Measurements from ENCODE around the gene S100B. TPM values are rescaled to one million over a fixed set of nuclear protein-coding genes. Genes with fewer than 3 reads are reported as not detected.
"Not testable (repeated sequence)": the region's sequence is repeated elsewhere in the genome, so short reads cannot be mapped to it uniquely, and the experiment has no call there.

S100B gene
- total RNA-seq, 1 experiment from 2014 or later = 359 TPM

DNA sequence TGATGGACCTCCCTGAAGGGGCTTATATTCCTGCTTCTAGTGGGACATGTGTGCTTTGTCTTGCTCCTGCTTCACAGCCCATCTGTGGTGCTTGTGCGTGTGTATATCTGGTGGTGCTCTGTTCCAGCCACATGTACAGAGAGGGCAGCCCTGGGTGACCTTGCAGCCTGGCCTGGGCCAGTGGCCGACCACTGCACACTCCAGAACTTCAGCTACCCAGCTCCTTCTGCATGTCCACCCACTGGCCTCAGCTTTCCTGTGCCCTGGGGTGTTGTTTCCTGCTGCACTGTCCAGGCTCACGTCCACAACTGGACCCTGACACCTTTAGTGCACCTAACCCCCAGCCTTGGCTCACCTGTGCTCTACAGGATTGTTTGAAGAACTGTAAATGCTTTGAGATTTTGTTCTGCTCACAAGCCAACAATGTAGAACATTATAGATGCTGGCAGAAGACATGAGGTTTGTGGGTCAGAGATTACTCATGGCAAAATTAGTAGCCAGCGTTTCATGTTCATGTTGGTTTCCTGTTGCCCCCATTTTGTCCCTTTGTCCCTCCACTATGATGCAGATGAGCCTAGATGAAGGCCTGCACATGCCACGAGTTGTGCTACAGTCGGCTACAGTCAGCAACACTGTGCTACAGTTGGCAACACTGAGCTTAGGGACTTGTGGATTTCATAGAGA, 5.3 kb upstream of the S100B start:
- DNase-seq (ENCODE audit: low read depth, low spot score) = no peak
- in situ Hi-C loops (cut with HindIII; ENCODE audit: low pct_unique_long_range_greater_than_20kb, low sequenced_read_pairs) = no loop called here

GRCh38 chr21:46608672-46609111, 3.8 kb upstream of the S100B start:
- no peak for DNase-seq (ENCODE audit: low read depth, low spot score)
- in situ Hi-C loops (cut with HindIII; ENCODE audit: low pct_unique_long_range_greater_than_20kb, low sequenced_read_pairs) = no loop called here

- in situ Hi-C loops (cut with HindIII; ENCODE audit: low pct_unique_long_range_greater_than_20kb, low sequenced_read_pairs) = no loop called here
- no peak for DNase-seq (ENCODE audit: low read depth, low spot score)
Observed at GRCh38 chr21:46607636-46608035, 2.8 kb upstream of the S100B start.

DNA sequence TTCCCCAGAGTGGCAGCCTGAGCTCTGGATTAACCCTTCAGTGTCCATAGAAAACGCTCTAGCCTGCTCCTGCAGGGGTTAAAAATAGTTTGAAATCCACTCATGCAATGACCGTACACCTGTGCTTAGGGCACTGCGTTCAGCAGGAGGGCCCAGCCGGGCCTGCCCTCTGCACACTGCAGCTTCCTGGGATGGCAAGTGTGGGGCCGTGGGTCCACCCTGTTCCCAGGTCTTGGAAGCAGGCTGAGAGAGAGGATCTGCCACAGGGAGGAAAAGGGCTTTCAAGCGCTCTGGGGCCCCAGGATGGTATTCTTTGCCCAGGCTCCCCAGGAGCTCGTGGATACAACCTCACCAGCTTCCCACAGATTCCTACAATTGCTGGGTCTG, 1.5 kb upstream of the S100B start:
- in situ Hi-C loops (cut with HindIII; ENCODE audit: low pct_unique_long_range_greater_than_20kb, low sequenced_read_pairs) = no loop called here
- no peak for DNase-seq (ENCODE audit: low read depth, low spot score)

DNA sequence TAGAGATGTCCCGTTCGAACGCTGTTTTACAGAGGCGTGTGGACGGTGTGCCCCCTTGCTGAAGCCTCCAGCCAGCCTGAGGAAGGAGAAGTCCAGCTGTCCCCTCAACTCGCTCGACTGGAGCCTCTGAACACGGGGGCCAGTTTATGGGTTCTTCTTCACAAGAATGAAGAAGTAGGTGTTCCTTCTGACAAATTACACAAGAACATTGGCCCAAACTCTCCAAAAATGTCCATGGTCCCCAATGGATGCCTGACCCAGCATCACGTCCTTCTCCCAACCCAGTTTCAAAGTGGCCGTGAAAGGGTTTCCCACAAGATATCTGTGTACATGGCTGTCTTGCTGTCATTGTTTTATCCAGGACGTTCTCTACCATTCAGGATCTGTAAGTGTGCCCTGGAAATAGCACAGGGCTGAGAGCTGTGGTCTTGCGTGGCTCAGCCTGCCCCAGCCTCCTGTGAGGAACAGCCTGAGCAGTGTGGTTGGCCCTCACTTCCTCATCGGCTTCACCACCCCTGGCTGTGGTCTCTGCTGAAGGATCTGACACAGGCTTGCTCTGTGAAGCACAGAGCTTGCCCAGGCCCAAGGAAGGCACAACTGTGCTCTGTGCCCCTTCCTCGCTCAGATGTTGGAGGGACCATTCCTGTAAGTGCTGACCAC, 1.0 kb upstream of the S100B start:
- DNase-seq (ENCODE audit: low read depth, low spot score) = no peak
- in situ Hi-C loops (cut with HindIII; ENCODE audit: low pct_unique_long_range_greater_than_20kb, low sequenced_read_pairs) = no loop called here

GRCh38 chr21:46604329-46604974, 430 bp downstream of the S100B start:
- in situ Hi-C loops (cut with HindIII; ENCODE audit: low pct_unique_long_range_greater_than_20kb, low sequenced_read_pairs) = no loop called here

DNA sequence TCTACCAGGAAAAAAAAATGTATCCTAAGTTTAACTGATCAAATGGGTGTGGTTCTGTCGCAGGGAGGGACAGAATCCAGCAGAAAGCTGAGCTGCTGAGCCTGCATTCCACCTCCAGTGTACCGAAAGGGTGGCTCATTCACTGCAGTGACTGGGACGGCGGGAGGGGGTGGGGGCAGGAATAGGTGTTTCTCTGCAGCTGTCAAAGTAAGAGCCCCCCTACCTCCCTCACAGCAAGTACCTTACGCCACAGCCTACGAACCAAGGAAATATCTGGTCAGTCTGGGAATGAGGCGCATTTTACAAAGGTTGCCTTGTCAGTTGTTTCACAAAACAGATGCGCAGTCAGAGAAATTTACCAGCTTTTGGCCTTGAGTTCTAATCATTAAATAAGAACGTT, 1.7 kb downstream of the S100B start:
- peak; percentile 53 for DNase-seq (ENCODE audit: low read depth, low spot score)
- in situ Hi-C loops (cut with HindIII; ENCODE audit: low pct_unique_long_range_greater_than_20kb, low sequenced_read_pairs) = no loop called here

More at GRCh38 chr21:46604329-46604974, 430 bp downstream of the S100B start:
- no peak for DNase-seq (ENCODE audit: low read depth, low spot score)

- in situ Hi-C loops (cut with HindIII; ENCODE audit: low pct_unique_long_range_greater_than_20kb, low sequenced_read_pairs) = no loop called here
- no peak for DNase-seq (ENCODE audit: low read depth, low spot score)
Observed at GRCh38 chr21:46600978-46601377, 3.9 kb downstream of the S100B start.

- DNase-seq (ENCODE audit: low read depth, low spot score) = no peak
- in situ Hi-C loops (cut with HindIII; ENCODE audit: low pct_unique_long_range_greater_than_20kb, low sequenced_read_pairs) = no loop called here
Observed at GRCh38 chr21:46600305-46600704, 4.6 kb downstream of the S100B start.

GRCh38 chr21:46598581-46599572, 6.0 kb downstream of the S100B start:
- peak; percentile 20 for DNase-seq (ENCODE audit: low read depth, low spot score)
- in situ Hi-C loops (cut with HindIII; ENCODE audit: low pct_unique_long_range_greater_than_20kb, low sequenced_read_pairs) = no loop called here

DNA sequence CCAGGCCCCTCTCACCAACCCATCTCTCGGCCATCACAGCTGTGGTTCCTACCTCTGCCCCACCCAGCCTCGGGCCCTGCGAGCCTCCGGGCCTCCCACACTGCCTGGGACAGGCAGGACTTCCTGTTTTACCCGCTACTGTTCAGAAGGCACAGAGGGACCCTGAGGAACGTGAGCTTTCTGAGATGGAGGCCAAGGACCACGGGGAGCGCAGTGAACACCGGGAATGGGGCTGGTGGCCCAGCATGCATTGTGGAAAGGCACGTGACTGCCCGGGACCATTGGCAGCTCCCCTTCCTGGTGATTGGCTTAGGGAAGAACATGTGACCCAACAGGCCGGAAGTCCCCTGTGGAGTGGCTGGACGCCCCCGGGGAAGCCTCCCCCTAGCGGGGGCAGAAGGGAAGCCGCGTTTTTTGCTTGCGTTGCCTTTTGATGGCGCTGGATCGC, 7.0 kb downstream of the S100B start:
- in situ Hi-C loops (cut with HindIII; ENCODE audit: low pct_unique_long_range_greater_than_20kb, low sequenced_read_pairs) = no loop called here
- DNase-seq (ENCODE audit: low read depth, low spot score) = no peak

DNA sequence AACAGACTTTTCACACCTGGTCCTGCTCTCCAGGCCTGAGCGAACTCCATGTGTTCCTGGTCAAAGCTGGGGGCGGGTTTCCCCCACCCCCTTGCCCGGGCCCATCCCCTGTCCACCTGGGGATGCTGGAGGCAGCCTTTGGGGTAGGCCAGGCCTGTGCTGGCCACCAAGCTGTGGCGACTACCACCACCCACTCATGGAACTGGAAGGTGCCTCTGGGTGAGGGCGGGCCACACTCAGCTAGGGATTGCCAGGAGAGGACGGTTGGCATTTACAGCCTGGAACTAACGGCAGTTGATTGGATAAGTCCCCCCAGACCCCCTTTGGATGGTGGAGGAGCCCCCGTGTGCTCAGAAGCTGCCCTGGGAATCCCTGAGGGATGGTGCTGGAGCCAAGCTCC, 7.9 kb downstream of the S100B start:
- in situ Hi-C loops (cut with HindIII; ENCODE audit: low pct_unique_long_range_greater_than_20kb, low sequenced_read_pairs) = no loop called here
- DNase-seq (ENCODE audit: low read depth, low spot score) = no peak

DNA sequence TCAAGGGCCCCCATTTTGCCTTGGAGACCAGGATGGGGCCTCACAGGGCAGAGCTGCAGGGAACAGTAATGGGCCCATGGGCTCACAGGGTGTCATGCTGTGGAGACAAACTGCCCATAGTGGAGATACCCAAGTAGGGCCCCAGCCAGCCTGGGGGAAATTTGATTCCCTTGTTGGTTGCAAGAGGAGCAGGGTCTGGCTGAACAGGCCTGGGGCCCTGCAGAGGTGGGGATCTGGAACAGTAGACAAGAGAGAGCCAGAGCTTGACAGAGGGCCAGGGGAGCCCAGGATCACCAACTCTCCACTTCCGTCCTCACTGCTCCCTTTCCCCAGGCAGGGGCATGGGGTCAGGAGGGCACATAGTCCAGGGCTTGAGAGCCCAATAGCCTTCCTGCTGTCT, 8.7 kb downstream of the S100B start:
- in situ Hi-C loops (cut with HindIII; ENCODE audit: low pct_unique_long_range_greater_than_20kb, low sequenced_read_pairs) = no loop called here
- no peak for DNase-seq (ENCODE audit: low read depth, low spot score)

- in situ Hi-C loops (cut with HindIII; ENCODE audit: low pct_unique_long_range_greater_than_20kb, low sequenced_read_pairs) = no loop called here
- DNase-seq (ENCODE audit: low read depth, low spot score) = no peak
Observed at GRCh38 chr21:46594276-46594675, 10.6 kb downstream of the S100B start.

GRCh38 chr21:46585191-46585953, 19.5 kb downstream of the S100B start:
- in situ Hi-C loops (cut with HindIII; ENCODE audit: low pct_unique_long_range_greater_than_20kb, low sequenced_read_pairs) = no loop called here
- no peak for DNase-seq (ENCODE audit: low read depth, low spot score)

DNA sequence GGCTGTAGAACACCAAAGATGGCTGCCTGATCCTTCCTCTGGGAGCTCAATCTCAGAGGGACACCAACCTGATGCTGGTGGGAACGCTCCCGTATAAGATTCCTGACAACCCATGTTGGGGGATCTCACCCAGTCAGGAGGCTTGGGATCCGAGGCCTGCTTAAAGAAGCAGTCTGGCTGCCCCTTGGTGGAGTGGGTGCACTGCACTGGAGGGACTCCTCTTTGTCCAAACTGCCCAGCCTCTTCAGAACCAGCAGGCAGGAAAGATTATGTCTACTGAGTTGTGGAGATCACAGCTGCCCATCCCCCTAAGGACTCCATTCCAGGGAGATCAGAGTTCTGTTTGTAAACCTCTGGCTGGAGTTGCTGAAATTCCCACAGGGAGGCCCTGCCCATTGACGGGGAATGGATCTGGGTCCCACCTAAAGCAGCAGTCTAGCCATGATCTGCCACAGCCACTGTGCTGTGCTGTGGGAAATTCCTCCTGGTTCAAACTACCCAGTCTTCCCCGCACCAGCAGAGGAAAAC, 23.0 kb downstream of the S100B start:
- DNase-seq (ENCODE audit: low read depth, low spot score) = no peak
- in situ Hi-C loops (cut with HindIII; ENCODE audit: low pct_unique_long_range_greater_than_20kb, low sequenced_read_pairs) = no loop called here

DNA sequence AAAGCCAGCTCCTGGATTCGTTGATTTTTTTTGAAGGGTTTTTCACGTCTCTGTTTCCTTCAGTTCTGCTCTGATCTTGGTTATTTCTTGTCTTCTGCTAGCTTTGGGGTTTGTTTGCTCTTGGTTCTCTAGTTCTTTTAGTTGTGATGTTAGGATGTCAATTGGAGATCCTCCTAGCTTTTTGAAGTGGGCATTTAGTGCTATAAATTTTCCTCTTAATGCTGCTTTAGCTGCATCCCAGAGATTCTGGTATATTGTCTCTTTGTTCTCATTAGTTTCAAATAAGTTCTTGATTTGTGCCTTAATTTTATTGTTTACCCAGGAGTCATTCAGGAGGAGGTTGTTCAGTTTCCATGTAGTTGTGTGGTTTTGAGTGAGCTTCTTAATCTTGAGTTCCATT, 25.5 kb downstream of the S100B start:
- DNase-seq (ENCODE audit: low read depth, low spot score); in situ Hi-C loops (cut with HindIII; ENCODE audit: low pct_unique_long_range_greater_than_20kb, low sequenced_read_pairs): not testable (repeated sequence)

Data from SK-MEL-5 (cell line).